Eye (tissue), 1 donor: ENCODE data around the gene C19orf12.

Experiments used
- DNase-seq: peaks from one replicate; pipeline ENCODE4 v3.0.0-alpha.2; 2015

Gene C19orf12

GRCh38 chr19:29695765-29696564 is 19.1 kb downstream of the C19orf12 start:
- no peak for DNase-seq

GRCh38 chr19:29694669-29695627 is 20.1 kb downstream of the C19orf12 start:
- DNase-seq = peak; percentile 88

- no peak for DNase-seq
Measured at GRCh38 chr19:29694161-29694560, 20.9 kb downstream of the C19orf12 start.

GRCh38 chr19:29690842-29691241 is 24.2 kb downstream of the C19orf12 start:
- no peak for DNase-seq

GRCh38 chr19:29687897-29688728 is 26.9 kb downstream of the C19orf12 start:
- DNase-seq = no peak

GRCh38 chr19:29687244-29687896 is 27.7 kb downstream of the C19orf12 start:
- no peak for DNase-seq

- DNase-seq = no peak
Measured at GRCh38 chr19:29686285-29686805, 28.7 kb downstream of the C19orf12 start.

GRCh38 chr19:29685326-29685725 is 29.7 kb downstream of the C19orf12 start:
- DNase-seq = no peak

- DNase-seq = peak; percentile 61
Measured at GRCh38 chr19:29683009-29683408, 32.1 kb downstream of the C19orf12 start.

GRCh38 chr19:29682236-29682895 is 32.7 kb downstream of the C19orf12 start:
- DNase-seq = no peak

GRCh38 chr19:29681422-29682235 is 33.4 kb downstream of the C19orf12 start:
- no peak for DNase-seq

- DNase-seq = no peak
Measured at GRCh38 chr19:29680937-29681336, 34.1 kb downstream of the C19orf12 start.

GRCh38 chr19:29680447-29680846 is 34.6 kb downstream of the C19orf12 start:
- DNase-seq = no peak

GRCh38 chr19:29679598-29680210 is 35.4 kb downstream of the C19orf12 start:
- DNase-seq = no peak

- no peak for DNase-seq
Measured at GRCh38 chr19:29678484-29679106, 36.5 kb downstream of the C19orf12 start.

- no peak for DNase-seq
Measured at GRCh38 chr19:29677001-29677817, 37.9 kb downstream of the C19orf12 start.

GRCh38 chr19:29676586-29676985 is 38.5 kb downstream of the C19orf12 start:
- no peak for DNase-seq

GRCh38 chr19:29675650-29676186 is 39.3 kb downstream of the C19orf12 start:
- DNase-seq = no peak
